ENCODE measurements around the gene ZCCHC7.
A peak's percentile ranks its signal among the peaks of the same experiment; 100 is the strongest.
"Not testable (repeated sequence)": the region's sequence is repeated elsewhere in the genome, so short reads cannot be mapped to it uniquely, and the experiment has no call there.

The ZCCHC7 gene

DNA sequence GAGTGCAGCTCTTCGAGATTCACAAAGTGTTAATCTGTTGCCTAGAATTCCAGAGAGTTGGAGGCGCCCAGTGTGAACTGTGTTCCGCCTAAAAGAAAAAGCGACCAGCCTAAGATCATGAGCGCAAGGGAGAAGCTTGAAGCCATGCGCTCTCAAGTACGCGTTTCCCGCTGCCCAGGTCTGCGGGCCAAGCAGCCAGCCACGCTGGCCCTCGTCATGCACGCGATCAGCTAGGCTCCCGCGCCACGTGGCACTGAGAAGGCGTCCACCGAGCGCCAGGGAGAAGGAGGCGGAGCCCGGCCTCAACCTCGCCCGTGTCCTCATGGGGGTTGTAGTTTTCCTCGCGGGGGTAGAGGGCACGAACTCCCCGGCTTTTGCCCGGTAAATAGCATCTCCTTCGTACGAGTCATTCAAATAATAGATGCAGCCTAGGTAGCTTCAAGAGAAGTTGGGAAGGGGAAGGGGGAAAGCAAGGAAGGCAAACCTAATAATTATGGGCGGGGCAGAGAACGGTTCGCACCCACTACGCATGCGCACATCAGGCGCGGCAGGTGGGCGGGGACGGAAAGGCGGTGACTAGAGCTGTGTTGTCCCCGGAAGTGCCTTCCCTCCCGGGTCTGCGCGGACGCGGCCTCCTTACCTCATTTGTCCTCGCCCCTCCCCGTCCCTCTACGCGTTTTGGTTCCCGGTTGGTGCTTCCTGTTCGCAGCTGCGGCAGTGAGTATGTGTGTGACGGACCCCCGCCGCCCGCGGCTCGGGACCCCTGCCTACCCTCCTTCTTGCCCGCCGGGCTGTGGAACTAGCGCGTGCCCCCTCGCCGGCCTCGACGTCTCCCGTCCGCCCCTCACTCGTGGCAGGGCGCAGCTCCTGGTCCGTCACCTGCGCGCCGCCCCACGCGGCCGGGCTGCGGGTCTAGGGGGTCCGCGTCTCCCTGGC, at the start of gene ZCCHC7:
Gene ZCCHC7, plus strand, starts transcription at position 668 of the 936 bp plus-strand sequence.
- peak; percentile 97 for DNase-seq

DNA sequence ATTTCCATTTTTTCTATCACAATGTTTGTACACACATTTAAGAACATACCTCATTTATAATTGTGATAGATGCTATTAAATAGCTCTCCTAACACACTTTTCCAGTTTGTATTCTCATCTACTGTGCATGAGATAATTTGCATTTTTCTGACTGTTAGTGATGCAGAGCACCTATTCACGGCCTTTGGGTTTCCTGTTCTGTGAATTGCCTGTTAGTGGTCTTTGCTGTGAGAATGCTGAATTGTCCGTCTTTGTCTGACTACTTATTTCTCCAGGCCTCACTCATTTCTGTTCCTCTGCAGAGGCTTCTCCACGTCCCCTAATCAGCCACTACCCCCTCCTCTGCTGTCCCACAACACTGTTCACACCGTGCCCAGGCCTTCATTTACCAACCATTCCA, 45.6 kb upstream of the ZCCHC7 start:
- not testable (repeated sequence) for DNase-seq

GRCh38 chr9:37079370-37080164, 40.8 kb upstream of the ZCCHC7 start:
- DNase-seq: peak; percentile 95 to 96

- not testable (repeated sequence) for DNase-seq
These were observed 40.2 kb upstream of the ZCCHC7 start for GRCh38 chr9:37080165-37080628.

GRCh38 chr9:37081507-37081906, 38.9 kb upstream of the ZCCHC7 start:
- DNase-seq: not testable (repeated sequence)

- peak in 1 of 2 donors; percentile 22 for DNase-seq
These were observed 38.1 kb upstream of the ZCCHC7 start for GRCh38 chr9:37082214-37082765.

- no peak for DNase-seq
These were observed 36.7 kb upstream of the ZCCHC7 start for GRCh38 chr9:37083654-37084053.

DNA sequence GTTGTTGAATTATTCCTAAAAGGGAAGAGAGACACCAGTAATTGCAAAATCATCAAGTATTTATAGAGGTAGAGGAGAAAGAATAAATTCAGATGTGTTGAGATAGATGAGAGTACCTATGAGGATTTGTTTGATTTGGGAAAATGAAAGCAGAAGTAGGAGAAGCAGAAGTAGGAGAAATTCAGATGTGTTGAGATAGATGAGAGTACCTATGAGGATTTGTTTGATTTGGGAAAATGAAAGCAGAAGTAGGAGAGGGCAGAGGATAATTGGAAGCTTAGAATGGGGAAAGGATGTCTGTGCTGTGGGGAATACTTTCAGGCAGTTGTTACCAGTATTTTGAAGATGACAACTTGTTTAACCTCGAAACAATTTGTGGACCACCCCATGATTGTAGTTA, 35.1 kb upstream of the ZCCHC7 start:
- DNase-seq: no peak

DNA sequence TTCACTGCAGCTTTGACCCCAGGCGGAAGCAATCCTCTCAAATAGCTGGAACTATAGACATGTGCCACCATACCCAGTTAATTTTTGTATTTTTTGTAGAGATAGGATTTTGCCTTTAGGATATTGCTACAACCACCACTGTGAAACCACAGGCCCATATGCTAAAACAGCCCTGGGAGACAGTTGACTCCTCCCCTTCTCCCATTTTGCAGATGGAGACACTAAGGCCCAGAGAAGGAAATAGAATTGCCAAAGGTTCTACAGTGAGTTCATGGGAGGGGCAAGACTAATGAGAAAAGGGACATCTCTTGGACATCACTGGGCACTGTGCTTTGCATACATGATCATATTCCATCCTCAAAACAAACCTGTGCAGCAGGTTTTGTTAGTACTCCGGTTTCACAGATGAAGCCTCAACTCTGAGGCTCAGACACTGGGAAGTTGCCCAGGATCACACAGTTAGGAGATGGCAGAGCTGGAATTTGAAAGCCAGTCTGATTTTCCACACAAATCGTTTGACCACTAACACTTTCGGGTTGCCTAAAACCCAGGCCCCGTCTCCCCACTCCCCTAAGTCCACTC, 27.6 kb upstream of the ZCCHC7 start:
- DNase-seq: not testable (repeated sequence)

GRCh38 chr9:37094751-37095150, 25.6 kb upstream of the ZCCHC7 start:
- DNase-seq: no peak

- DNase-seq: no peak
These were observed 23.7 kb upstream of the ZCCHC7 start for GRCh38 chr9:37096628-37097027.

GRCh38 chr9:37097294-37097693, 23.1 kb upstream of the ZCCHC7 start:
- no peak for DNase-seq

DNA sequence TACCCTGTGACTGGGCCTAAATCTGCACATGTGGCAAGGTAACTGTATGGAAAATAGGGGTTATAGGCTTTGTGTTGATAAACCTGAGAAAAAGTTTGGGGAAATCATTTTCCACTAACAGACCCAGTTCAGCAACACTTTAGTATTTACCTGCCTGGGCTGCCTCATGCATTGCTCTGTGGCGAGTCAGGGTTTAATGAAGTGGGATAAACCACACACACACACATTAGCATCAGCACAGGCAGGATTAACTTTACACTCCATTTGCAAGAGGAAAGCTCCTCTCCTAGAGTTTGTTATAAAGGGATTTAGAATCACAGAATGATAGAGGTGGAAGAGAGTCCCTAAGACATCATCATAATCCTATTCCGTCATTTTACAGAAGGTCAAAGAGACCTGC, 20.0 kb upstream of the ZCCHC7 start:
- DNase-seq: no peak

- DNase-seq: no peak
These were observed 19.6 kb upstream of the ZCCHC7 start for GRCh38 chr9:37100741-37101140.

GRCh38 chr9:37102486-37102885, 17.9 kb upstream of the ZCCHC7 start:
- no peak for DNase-seq

- no peak for DNase-seq
These were observed 16.0 kb upstream of the ZCCHC7 start for GRCh38 chr9:37104183-37104889.

- DNase-seq: no peak
These were observed 15.1 kb upstream of the ZCCHC7 start for GRCh38 chr9:37105234-37105633.

- DNase-seq: peak in 1 of 2 donors; percentile 22
These were observed 12.7 kb upstream of the ZCCHC7 start for GRCh38 chr9:37107701-37108100.

DNA sequence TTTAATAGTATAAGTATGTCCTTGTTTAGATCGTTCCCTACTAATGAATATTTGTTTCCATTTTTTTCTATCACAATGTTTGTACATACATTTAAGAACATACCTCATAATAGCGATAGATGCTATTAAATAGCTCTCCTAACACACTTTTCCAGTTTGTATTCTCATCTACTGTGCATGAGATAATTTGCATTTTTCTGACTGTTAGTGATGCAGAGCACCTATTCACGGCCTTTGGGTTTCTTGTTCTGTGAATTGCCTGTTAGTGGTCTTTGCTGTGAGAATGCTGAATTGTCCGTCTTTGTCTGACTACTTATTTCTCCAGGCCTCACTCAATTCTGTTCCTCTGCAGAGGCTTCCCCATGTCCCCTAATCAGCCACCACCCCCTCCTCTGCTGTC, 5.9 kb upstream of the ZCCHC7 start:
- not testable (repeated sequence) for DNase-seq

- DNase-seq: no peak
These were observed 2.4 kb upstream of the ZCCHC7 start for GRCh38 chr9:37117956-37118355.

DNA sequence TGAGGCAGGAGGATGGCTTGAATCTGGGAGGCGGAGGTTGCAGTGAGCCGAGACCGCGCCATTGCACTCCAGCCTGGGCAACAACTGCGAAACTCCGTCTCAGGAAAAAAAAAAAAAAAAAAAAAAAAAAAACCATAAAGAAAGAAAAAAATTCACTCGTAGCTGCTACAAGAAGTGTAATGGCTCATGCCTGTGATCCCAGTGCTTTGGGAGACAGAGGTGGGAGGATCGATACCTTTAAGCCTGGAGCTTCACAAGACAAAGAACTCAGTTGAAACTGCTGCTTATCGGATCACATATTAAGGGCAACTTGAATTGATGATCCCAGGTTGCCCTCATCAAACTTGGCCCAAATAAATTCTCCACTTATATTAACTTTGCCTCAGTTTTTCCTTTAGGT, 1.0 kb upstream of the ZCCHC7 start:
- DNase-seq: no peak

- not testable (repeated sequence) for DNase-seq
These were observed 515 bp downstream of the ZCCHC7 start for GRCh38 chr9:37120843-37121335.
